ENCODE results near the gene AMMECR1L. TPM values are rescaled to one million over a fixed set of nuclear protein-coding genes. Genes with fewer than 3 reads are reported as not detected.
"Not testable (repeated sequence)": the region's sequence is repeated elsewhere in the genome, so short reads cannot be mapped to it uniquely, and the experiment has no call there.

The AMMECR1L gene
- total RNA-seq, 1 donor from 2014 or later: 20.1 TPM

DNA sequence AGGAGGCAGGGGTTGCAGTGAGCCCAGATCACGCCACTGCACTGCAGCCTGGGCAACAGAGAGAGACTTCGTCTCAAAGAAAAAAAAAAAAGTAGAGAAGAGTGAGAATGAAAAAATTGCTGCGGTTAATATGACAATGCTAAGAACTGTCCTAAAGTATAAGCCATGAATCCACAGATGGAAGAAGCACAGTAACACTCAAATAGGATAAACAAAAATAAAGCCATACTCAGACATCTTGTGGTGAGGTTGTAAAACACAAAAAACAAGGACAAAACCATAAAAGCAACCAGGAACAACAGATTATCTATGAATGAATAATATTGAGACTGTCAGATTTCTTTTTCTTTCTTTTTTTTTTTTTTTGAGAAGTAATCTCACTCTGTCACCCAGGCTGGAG, 50.8 kb downstream of the AMMECR1L start:
- no peak for DNase-seq

DNA sequence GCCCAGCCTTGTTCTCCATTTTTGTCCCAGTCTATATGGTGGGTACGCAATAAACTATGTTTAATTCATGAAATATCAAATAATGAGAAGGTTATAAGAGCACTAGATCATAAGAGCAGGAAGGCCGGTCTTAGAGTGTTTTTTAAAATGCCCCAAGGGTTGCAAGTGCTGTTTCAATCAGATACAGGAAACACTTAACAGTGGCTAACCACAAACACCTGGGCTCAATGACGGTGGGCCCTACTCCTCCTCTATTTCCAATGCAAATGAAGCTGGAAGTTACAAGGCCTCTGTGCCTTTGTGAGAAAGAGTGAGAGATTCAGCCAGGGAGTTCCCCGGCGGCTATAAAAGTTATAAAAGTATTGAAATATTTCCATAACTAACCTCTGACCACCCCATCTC, 55.9 kb downstream of the AMMECR1L start:
- DNase-seq: peak; percentile 12

DNA sequence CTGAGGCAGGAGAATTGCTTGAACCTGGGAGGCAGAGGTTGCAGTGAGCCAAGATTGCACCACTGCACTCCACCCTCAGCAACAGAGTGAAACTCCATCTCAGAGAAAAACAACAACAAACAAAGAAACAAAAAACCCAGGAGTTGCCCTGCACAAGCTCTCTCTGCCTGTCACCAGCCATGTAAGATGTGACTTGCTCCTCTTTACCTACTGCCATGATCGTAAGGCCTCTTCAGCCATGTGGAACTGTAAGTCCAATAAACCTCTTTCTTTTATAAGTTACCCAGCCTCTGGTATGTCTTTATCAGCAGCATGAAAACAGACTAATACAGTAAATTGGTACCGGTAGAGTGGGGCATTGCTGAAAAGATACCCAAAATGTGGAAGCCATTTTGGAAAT, 59.0 kb downstream of the AMMECR1L start:
- not testable (repeated sequence) for DNase-seq

DNA sequence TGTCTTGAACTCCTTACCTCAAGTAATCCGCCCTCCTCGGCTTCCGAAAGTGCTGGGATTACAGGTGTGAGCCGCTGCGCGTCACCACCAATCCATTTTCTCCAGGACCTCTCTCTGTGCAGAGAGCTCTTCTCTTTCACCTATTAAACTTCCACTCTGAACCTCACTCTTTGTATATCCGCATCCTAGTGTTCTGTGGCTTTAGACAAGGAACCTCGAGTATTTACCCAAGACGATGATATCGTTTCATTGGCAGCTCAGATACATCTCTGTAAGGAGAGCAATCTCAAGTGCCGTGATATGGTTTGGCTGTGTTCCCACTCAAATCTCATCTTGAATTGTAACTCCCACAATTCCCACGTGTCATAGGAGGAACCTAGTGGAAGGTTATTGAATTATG, 59.7 kb downstream of the AMMECR1L start:
- DNase-seq: no peak

DNA sequence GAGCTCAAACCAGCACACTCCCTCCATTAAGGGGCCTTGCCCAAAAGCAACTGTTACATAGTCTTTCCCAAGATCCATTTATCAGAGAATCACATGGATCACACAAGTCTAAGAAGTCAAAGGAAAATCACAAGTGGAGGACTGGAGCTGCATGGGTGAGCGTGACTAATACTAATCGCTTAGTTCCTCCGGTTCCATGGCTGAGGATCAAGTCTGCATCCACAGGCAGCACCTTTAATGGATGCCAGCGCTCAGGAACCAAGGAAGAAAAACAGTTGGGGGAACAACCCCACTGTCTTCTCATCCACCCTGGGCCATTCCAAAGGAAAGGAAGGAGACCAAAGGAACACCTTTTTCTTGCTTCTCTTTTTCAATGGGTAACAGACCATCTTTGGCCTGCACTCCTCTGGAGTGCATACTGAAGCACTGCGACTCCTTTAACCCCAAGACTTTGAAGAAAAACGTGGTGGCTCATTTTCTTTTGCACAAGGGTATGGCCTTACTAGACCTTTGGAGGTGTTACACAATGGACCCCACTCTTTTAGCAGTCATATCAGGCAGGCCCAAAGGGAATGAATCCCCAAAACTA, 65.6 kb downstream of the AMMECR1L start:
- peak; percentile 25 for DNase-seq

DNA sequence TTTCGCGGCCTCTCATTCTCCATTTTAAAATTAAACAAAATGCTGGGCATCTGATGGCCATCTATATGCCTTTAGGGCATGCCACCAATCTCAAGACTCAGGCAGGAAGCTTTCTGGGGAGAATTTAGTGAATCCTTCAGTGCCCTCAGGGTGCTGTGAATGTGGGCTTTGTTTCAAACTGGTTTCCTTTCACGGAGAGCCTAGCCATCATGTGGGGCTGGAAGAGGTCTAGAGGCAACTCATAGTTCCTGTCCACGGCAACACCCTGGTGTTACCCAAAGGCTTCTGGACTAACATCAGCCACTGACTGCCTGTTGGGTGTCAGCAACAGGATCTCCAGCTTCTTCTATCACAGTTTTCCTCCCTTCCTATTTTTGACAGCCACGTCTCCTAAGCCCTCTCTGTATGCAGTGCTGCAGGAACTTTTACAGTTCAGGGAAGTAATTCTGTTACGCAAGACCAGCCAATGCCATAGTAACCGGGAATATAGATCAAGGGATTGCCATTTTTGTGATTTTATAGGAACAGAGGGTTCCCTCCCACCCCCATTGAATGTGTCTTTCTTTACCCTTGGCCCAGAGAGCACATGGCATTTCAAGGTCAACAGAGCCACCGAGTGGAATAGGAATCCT, 66.8 kb downstream of the AMMECR1L start:
- DNase-seq: no peak

DNA sequence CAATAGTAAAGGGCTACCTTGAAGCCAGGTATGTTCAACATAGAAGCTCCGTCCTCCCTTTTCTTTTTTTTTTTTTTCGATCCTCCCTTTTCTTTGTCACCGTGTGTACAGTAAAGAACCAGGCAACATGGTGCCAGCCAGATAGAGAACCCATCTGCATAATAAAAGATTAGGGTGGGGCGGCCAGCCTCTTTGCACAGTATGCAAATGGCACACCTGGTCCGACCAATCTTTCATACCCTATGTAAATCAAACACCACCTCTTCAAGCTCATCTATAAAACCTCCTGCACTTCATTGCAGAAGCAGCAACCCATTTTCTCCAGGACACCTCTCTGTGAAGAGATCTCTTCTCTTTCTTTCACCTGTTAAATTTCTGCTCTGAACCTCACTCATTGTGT, 67.5 kb downstream of the AMMECR1L start:
- no peak for DNase-seq

DNA sequence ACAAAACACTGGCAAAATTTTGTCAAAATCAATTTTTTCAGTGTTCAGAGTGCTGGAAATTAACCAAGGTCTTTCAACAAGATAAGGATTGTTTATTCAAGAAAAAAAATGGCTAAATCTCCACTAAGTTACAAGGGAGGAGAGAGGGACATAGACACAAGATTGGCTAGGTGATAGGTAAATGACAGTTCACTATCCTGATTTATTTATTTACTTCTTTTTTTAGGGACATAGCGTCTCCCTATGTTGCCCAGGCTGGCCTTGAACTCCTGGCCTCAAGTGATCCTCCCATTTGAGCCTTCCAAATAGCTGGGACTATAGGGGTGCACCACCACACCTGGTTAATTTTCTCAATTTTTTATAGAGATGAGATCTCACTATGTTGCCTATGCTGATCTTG, 71.1 kb downstream of the AMMECR1L start:
- DNase-seq: no peak

DNA sequence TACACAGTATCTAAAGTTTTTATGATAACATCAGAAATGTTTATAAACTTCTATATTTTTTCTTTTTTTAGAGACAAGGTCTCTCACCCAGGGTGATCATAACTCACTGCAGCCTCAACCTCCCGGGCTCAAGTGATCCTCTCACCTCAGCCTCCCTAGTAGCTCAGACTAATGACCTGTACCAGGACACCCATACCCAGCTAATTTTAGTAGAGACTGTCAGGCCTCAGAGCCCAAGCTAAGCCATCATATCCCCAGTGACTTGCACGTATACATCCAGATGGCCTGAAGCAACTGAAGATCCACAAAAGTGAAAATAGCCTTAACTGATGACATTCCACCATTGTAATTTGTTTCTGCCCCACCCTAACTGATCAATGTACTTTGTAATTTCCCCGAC, 73.3 kb downstream of the AMMECR1L start:
- not testable (repeated sequence) for DNase-seq

Other genes starting within 250 kb of the AMMECR1L start
- gene GPR17, start 239.8 kb downstream of the AMMECR1L start, total RNA-seq: not detected in 2 replicates
- 20.1 and 23.8 TPM in 2 replicates for gene LIMS2, start 210.4 kb downstream of the AMMECR1L start, total RNA-seq
- 5.4 and 5.8 TPM in 2 replicates for gene SFT2D3, start 184.5 kb downstream of the AMMECR1L start, total RNA-seq
- 30.8 and 54.9 TPM in 2 replicates for gene WDR33, start 74.8 kb downstream of the AMMECR1L start, total RNA-seq
- gene POLR2D, start 27.8 kb downstream of the AMMECR1L start, total RNA-seq: 25.0 and 35.6 TPM in 2 replicates
- gene SAP130, start 142.1 kb upstream of the AMMECR1L start, total RNA-seq: 3.9 and 8.1 TPM in 2 replicates
- 101 and 122 TPM in 2 replicates for gene UGGT1, start 205.2 kb upstream of the AMMECR1L start, total RNA-seq

Data from dermis blood vessel endothelial cell (primary cell).